Stimulated activated CD4-positive, alpha-beta T cell treated with anti-CD3 and anti-CD28 coated beads, Interleukin-1b, Interleukin-23, amount 100 ng/mL, for 24 hours (primary cell): Measurements from ENCODE around the gene OR5AS1.
"Not testable (repeated sequence)": the region's sequence is repeated elsewhere in the genome, so short reads cannot be mapped to it uniquely, and the experiment has no call there.

Experiments used
- DNase-seq, 4 experiments: peaks; one replicate each; pipeline ENCODE4 v3.0.0-alpha.2; 2020; ENCODE audit warnings: low read depth in 4 of 4, low spot score in 1 of 4

OR5AS1 gene

DNA sequence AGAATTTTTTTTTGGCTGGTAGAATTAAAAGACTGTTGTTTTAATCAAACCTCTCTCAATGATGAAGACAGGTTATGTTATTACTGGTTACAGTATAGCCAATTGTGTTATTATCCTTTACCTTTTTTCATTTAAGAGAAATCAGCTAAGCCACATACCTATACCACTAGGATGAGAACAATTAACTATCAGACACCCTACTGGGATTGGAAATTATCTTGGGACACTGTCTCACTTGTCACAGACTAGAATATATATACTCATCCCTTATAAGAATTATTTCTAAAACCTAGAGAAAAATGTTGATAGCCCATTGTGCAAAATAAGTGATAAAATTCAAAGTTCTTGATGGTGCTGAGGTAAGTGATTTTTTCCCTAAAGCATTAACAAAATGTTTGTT, at the start of gene OR5AS1:
Gene OR5AS1 (plus strand): TSS at position 301 of the 400 bp plus-strand sequence. CDS start 2,765 bp downstream, outside the sequence.
- DNase-seq, result no peak

DNA sequence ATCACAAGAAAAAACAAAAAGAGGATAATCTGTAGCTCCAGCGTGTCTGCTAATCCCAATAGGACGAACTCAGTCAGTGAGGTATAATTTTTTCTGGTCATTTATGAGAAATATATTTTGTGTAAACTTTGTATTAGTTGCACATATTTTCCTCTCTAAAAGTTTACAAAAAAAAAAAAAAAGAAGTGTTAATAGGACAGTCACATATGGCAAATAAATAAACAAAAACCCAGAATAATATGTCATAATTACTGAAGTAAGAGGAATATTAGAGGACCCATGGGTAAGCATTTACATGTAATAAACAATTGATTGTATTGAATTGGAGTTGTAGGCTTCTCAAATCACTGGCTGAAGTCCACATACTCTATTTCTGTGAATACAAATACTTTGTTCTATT, 32.9 kb upstream of the OR5AS1 start, which contains the start of gene OR5F1:
Gene OR5F1 (minus strand): TSS at position 101 of the 400 bp plus-strand sequence. CDS start 0 bp downstream, at position 101.
- DNase-seq, result no peak

DNA sequence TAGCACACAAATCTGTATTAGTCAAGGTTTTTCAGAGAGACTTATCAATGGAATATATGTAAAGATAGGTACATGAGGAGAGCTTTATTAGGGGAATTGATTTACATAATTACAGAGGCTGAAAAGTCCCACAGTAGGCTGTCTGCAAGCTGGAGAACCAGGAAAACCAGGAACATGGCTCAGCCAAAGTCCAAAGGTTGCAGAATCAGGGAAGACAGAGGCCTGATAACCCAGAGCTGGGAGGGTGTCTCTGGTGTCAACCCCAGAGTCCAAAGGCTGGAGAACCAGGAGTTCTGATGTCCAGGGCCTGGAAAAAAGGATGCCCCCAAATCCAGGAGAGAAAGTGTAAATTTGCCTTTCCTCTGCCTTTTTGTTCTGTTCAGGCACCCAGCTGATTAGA, 16.7 kb upstream of the OR5AS1 start:
- no peak for DNase-seq

DNA sequence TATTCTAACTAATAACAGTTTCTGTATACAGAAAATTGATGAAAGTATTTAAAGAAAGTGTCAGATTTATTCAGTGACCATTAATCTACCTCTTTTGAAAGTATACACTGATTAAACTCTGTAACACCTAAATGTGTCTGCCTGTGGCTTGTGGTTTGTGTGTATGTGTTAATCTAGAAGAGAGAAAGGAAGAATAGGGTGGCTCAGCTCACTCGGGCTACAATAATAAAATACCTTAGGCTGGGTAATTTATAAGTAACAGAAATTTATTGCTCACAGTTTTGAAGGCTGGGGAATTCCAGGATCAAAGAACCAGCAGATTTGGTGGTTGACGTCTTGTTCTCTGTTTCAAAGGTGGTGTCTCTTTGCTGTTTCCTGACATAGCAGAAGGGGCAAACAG, 13.6 kb upstream of the OR5AS1 start:
- DNase-seq, result no peak

DNA sequence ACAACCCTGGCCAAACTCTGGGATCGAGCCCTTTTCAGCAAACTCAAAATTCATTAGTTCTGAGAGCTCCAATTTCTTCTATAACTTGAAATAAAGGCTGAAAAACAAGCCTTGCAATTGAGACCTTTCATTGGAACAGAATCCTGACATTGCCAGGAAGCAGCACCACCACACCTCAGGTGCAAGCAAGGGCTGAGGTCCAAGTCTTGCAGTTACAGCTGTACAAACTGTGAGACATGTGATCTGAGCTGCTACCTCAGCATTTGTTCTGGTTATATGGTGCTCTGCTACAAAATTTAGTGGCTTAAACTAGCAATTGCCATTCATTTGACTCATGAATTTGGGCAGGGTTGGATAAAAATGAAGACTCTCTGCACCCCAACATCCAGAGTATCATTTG, 18.1 kb downstream of the OR5AS1 start:
- DNase-seq, result no peak

DNA sequence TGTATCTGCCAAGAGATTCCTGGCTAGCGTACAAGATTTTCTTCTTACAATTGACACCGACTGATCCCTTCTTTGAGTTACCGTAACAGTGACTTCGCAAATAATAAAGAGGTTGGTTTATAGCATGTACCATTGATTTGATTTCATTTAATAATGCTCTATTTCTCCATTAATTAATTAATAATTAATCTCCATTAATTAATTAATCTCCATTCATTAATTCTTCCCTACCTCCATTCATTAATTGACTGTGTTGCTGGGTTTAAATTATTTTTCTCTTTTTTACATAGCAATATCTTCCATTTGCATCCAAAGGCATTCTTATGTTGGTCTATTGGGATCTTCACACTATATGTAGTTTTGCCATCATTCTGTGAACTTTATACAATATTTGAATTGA, 21.0 kb downstream of the OR5AS1 start:
- DNase-seq, result no peak

DNA sequence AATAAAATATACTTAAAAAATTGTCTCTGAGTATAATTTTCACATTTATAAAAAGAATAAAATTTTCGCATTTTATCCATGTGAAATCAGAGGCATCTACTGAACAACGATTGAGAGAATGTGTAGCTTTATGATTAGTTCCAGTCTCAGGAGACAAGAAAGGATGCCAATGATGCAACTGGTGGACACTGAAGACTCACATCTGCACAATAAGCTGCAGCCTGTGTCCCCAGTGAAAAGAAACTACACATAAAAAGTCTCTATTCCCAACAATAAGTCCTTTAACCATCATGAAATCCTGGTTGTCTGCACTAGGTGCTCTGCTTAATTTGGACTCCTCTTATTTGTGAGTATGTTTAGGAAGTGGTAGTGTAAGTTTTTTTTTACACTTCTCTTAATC, 22.0 kb downstream of the OR5AS1 start:
- DNase-seq, result no peak

DNA sequence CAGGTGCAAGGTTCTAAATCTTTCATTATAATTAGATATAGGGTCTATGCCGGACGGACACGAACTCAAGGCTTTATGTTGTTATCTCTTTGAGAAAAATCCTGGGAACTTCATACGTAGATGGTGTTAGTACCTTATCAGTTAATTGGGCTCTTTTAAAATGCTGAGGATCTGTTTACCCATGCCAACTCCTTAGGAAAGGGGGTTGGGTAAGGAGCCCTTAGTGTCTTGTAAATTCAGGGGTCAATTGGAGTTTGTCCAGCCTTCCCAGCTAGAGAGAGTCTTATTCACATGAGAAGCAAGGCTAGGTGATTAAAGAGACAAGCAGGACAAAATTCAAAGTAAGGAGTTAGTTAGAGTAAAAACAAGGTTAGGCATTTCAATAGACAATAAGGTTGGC, 28.9 kb downstream of the OR5AS1 start:
- not testable (repeated sequence) for DNase-seq

DNA sequence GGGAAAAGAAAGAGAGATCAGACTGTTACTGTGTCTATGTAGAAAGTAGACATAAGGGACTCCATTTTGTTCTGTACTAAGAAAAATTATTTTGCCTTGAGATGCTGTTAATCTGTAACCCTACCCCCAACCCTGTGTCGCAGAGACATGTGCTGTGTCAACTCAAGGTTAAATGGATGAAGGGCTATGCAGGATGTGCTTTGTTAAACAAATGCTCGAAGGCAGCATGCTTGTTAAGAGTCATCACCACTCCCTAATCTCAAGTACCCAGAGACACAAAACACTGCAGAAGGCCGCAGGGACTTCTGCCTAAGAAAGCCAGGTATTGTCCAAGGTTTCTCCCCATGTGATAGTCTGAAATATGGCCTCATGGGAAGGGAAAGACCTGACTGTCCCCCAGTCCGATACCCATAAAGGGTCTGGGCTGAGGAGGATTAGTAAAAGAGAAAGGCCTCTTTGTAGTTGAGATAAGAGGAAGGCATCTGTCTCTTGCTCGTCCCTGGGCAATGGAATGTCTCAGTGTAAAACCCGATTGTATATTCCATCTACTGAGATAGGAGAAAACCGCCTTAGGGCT, 30.3 kb downstream of the OR5AS1 start:
- not testable (repeated sequence) for DNase-seq

DNA sequence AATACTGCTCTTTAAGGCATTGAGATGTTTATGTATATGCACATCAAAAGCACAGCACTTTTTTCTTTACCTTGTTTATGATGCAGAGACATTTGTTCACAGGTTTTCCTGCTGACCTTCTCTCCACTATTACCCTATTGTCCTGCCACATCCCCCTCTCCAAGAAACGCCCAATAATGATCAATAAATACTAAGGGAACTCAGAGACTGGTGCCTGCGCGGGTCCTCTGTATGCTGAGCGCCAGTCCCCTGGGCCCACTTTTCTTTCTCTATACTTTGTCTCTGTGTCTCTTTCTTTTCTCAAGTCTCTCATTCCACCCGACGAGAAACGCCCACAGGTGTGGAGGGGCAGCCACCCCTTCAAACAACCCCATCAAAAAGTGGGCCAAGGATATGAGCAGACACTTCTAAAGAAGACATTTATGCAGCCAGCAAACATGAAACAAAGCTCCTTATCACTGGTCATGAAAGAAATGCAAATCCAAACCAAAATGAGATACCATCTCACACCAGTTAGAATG, 30.9 kb downstream of the OR5AS1 start:
- not testable (repeated sequence) for DNase-seq

DNA sequence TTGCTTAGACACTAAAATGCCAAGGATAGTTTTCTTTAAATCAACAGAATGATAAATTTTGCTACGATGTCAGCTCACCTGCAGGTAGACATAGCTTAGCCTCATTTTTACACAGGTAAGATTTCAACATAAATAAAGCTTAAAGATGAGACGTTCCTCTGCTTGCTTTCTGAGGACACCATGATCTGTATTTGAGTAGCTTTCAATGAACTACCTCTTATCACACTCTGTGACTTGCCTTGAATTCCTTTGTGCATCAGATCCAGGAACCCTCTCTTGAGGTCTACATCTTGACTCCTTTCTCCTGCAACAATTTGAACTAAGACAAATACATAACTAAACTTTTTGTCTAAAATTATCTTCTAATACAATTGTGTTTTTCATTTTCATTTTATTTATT, 39.5 kb downstream of the OR5AS1 start:
- DNase-seq, result no peak
